Activated CD4-positive, alpha-beta T cell treated with anti-CD3 and anti-CD28 coated beads, Interleukin-2, amount 10 ng/mL, durations not matched to agents 24 days and 14 days (primary cell): ENCODE results near the gene ZCCHC7. TPM values are rescaled to one million over a fixed set of nuclear protein-coding genes. Genes with fewer than 3 reads are reported as not detected.
"Not testable (repeated sequence)": the region's sequence is repeated elsewhere in the genome, so short reads cannot be mapped to it uniquely, and the experiment has no call there.

Source experiments
- DNase-seq: peaks from one replicate; pipeline ENCODE4 v3.0.0; 2022
- H3K27ac Mint-ChIP-seq: one replicate; pipeline ENCODE4 v1.8.0; 2022; ENCODE audit warnings: mild to moderate bottlenecking, mixed read lengths
- H3K27me3 Mint-ChIP-seq: one replicate; pipeline ENCODE4 v1.8.0; 2022; ENCODE audit warnings: mixed read lengths
- H3K36me3 Mint-ChIP-seq: one replicate; pipeline ENCODE4 v1.8.0; 2022; ENCODE audit warnings: low read depth, mild to moderate bottlenecking, mixed read lengths
- H3K4me1 Mint-ChIP-seq: one replicate; pipeline ENCODE4 v1.8.0; 2021; ENCODE audit warnings: mixed read lengths
- H3K4me3 Mint-ChIP-seq: one replicate; pipeline ENCODE4 v1.8.0; 2022; ENCODE audit warnings: mild to moderate bottlenecking, moderate library complexity, mixed read lengths
- H3K9me3 Mint-ChIP-seq: one replicate; pipeline ENCODE4 v1.8.0; 2021; ENCODE audit warnings: mixed read lengths
- intact Hi-C: fragments of 100-400 bp; cut with micrococcal nuclease; formaldehyde crosslinking; loops from one replicate; pipeline ENCODE4 v1.15.1; 2023
- total RNA-seq: library from RNA; stranded (reverse); gene quantifications from 2 replicates; pipeline ENCODE4 v1.2.3, GENCODE V29; 2022

Gene ZCCHC7
- total RNA-seq = 24.2 and 25.3 TPM in 2 replicates

DNA sequence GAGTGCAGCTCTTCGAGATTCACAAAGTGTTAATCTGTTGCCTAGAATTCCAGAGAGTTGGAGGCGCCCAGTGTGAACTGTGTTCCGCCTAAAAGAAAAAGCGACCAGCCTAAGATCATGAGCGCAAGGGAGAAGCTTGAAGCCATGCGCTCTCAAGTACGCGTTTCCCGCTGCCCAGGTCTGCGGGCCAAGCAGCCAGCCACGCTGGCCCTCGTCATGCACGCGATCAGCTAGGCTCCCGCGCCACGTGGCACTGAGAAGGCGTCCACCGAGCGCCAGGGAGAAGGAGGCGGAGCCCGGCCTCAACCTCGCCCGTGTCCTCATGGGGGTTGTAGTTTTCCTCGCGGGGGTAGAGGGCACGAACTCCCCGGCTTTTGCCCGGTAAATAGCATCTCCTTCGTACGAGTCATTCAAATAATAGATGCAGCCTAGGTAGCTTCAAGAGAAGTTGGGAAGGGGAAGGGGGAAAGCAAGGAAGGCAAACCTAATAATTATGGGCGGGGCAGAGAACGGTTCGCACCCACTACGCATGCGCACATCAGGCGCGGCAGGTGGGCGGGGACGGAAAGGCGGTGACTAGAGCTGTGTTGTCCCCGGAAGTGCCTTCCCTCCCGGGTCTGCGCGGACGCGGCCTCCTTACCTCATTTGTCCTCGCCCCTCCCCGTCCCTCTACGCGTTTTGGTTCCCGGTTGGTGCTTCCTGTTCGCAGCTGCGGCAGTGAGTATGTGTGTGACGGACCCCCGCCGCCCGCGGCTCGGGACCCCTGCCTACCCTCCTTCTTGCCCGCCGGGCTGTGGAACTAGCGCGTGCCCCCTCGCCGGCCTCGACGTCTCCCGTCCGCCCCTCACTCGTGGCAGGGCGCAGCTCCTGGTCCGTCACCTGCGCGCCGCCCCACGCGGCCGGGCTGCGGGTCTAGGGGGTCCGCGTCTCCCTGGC is at the start of gene ZCCHC7:
ZCCHC7 (plus strand) TSS at position 668 of the 936 bp plus-strand sequence.
- Mint-ChIP-seq H3K4me3 (peak within 1 kb of the TSS; percentile 92), H3K27ac (peak within 1 kb of the TSS; percentile 98), H3K4me1 (peaks cover 17% of the 10 kb centered on the region), H3K27me3 (no peaks in the 10 kb centered on the region), H3K9me3 (no peaks in the 10 kb centered on the region), H3K36me3 (peaks cover 17% of the 10 kb centered on the region)
- DNase-seq = peak; percentile 97
- intact Hi-C loops = loop anchor here (1.0 to 5.0 kb wide), 6 partner anchors 41 to 472 kb away; partner anchors contain the start of genes TOMM5 and ZBTB5

DNA sequence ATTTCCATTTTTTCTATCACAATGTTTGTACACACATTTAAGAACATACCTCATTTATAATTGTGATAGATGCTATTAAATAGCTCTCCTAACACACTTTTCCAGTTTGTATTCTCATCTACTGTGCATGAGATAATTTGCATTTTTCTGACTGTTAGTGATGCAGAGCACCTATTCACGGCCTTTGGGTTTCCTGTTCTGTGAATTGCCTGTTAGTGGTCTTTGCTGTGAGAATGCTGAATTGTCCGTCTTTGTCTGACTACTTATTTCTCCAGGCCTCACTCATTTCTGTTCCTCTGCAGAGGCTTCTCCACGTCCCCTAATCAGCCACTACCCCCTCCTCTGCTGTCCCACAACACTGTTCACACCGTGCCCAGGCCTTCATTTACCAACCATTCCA is 45.6 kb upstream of the ZCCHC7 start:
- intact Hi-C loops, H3K9me3 Mint-ChIP-seq, H3K36me3 Mint-ChIP-seq, H3K27ac Mint-ChIP-seq, H3K4me1 Mint-ChIP-seq, DNase-seq, H3K4me3 Mint-ChIP-seq: not testable (repeated sequence)
- H3K27me3 Mint-ChIP-seq = peaks cover 10% of the 10 kb centered on the region

DNA sequence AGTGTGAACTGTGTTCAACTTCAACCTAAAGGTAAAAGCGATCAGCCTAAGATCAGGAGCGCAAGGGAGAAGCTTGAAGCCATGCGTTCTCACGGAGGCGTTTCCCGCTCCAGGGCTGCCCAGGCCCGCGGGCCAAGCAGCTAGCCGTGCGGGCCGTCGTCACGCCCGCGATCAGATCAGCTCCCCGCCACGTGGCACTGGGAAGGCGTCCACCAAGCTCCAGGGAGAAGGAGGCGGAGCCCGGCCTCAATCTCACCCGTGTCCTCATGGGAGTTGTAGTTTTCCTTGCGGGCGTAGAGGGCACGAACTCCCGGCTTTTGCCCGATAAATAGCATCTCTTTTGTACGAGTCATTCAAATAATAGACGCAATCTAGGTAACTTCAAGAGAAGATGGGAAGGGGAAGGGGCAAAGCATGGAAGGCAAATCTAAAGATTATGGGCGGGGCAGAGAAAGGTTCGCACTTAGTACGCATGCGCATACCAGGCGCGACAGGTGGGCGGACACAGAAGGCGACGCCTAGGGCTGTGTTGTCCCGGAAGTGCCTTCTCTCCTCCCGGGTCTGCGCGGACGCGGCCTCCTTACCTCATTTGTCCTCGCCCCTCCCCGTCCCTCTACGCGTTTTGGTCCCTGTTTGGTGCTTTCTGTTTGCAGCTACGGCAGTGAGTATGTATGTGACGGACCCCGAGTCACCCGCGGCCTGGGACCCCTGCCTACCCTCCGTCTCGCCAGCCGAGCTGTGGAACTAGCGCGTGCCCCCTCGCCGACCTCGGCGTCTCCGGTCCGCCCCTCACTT is 40.8 kb upstream of the ZCCHC7 start:
- H3K4me1 Mint-ChIP-seq = peaks cover 23% of the 10 kb centered on the region
- intact Hi-C loops = loop anchor here (1.0 to 2.0 kb wide), 4 partner anchors 41 to 386 kb away; partner anchors contain the start of genes ZBTB5 and ZCCHC7
- H3K4me3 Mint-ChIP-seq = peak overlapping the region; percentile 95
- no peaks in the 10 kb centered on the region for H3K9me3 Mint-ChIP-seq
- DNase-seq = peak; percentile 97
- H3K27ac Mint-ChIP-seq = peak overlapping the region; percentile 96
- H3K27me3 Mint-ChIP-seq = peaks cover 7% of the 10 kb centered on the region
- peaks cover 15% of the 10 kb centered on the region for H3K36me3 Mint-ChIP-seq

DNA sequence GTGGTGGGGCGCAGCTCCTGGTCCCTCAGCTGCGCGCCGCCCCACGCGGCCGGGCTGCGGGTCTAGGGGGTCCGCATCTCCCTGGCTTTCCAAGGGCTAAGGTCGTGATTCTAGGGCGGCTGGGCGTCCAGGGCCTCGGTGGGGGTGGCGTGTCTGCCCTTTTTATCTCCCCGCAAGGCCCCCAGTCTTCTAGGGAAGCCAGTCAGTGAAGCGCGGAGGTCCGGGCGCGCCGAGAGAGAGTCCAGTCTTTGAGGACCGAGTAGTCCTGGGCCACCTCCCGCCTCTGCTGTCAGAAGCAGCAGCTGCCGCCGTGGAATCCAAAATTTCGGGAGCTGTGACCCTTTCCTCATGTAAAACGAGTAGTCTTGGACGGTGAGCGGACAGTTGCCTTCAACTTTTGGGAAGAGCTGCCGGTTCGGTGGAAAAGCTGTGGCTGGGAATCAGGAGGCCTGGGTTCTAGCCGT is 40.2 kb upstream of the ZCCHC7 start:
- DNase-seq, H3K9me3 Mint-ChIP-seq, H3K27me3 Mint-ChIP-seq, intact Hi-C loops: not testable (repeated sequence)
- Mint-ChIP-seq H3K36me3 (peaks cover 19% of the 10 kb centered on the region), H3K4me3 (peak overlapping the region; percentile 95), H3K27ac (peak overlapping the region; percentile 96), H3K4me1 (peaks cover 26% of the 10 kb centered on the region)

DNA sequence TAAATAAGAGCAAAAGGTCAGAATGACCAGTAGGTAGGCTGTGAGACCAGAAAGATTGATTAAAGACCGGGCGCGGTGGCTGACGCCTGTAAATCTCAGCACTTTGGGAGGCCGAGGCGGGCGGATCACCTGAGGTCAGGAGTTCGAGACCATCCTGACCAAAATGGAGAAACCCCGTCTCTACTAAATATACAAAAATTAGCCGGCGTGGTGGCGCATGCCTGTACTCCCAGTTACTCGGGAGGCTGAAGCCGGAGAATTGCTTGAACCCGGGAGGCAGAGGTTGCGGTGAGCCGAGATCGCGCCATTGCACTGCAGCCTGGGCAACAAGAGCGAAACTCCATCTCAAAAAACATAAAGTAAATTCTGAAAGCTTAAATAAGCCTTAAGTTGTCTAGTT is 38.9 kb upstream of the ZCCHC7 start:
- H3K4me1 Mint-ChIP-seq = peaks cover 27% of the 10 kb centered on the region
- H3K27ac Mint-ChIP-seq, H3K9me3 Mint-ChIP-seq, DNase-seq, intact Hi-C loops, H3K27me3 Mint-ChIP-seq: not testable (repeated sequence)
- H3K4me3 Mint-ChIP-seq = peak overlapping the region; percentile 95
- H3K36me3 Mint-ChIP-seq = peaks cover 24% of the 10 kb centered on the region

DNA sequence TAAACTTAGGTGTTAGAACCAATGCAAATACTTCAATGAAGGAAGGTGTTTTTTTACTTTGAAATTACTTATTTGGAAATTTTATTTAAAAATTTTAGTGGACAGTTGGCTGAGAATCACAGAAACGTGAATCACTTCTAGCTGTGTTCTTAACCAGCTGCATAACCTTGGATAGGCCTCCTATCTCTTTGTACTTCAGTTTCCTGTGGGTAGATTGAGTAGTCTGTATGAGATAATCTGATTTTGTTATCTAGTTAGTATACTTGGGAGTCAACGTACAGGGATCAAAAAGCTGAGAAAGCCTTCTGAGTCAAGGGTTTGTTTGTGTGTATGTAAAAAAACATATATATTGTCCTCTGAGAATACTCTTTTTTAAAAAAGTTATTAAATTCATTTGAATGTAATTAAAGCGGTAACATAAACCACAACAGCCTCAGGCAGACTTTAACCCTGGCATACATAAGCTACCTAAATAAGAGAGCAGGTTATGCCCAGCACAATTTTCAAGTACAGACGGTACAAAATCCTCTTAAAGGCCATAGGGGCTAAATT is 38.1 kb upstream of the ZCCHC7 start:
- intact Hi-C loops = no loop called here
- Mint-ChIP-seq H3K9me3 (no peaks in the 10 kb centered on the region), H3K4me1 (peaks cover 27% of the 10 kb centered on the region), H3K27me3 (peaks cover 3% of the 10 kb centered on the region), H3K4me3 (no peak overlapping the region), H3K36me3 (peaks cover 32% of the 10 kb centered on the region), H3K27ac (no peak overlapping the region)
- DNase-seq = no peak

DNA sequence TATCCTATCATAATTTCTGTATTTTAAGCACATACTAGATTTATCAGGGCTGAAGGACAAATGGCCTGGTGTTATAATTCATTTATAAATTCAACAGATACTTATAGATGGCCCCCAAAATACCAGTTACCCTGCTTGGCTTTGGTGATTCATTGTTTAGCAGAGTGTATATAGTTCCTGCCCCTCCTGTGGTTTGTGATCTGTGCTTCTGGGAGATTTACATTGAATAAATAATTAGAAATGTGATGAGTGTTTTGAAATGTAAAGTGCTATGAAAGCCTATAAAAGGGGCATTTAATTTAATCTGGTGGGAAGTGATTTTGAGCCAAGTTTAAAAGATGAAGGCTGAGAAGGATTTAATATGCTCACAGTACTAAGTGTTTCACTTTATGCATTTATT is 36.7 kb upstream of the ZCCHC7 start:
- peaks cover 28% of the 10 kb centered on the region for H3K4me1 Mint-ChIP-seq
- no peaks in the 10 kb centered on the region for H3K27me3 Mint-ChIP-seq
- peaks cover 41% of the 10 kb centered on the region for H3K36me3 Mint-ChIP-seq
- H3K27ac Mint-ChIP-seq = no peak overlapping the region
- no peak overlapping the region for H3K4me3 Mint-ChIP-seq
- intact Hi-C loops = no loop called here
- DNase-seq = no peak
- H3K9me3 Mint-ChIP-seq = no peaks in the 10 kb centered on the region

DNA sequence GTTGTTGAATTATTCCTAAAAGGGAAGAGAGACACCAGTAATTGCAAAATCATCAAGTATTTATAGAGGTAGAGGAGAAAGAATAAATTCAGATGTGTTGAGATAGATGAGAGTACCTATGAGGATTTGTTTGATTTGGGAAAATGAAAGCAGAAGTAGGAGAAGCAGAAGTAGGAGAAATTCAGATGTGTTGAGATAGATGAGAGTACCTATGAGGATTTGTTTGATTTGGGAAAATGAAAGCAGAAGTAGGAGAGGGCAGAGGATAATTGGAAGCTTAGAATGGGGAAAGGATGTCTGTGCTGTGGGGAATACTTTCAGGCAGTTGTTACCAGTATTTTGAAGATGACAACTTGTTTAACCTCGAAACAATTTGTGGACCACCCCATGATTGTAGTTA is 35.1 kb upstream of the ZCCHC7 start:
- H3K27me3 Mint-ChIP-seq = no peaks in the 10 kb centered on the region
- no peak overlapping the region for H3K27ac Mint-ChIP-seq
- H3K9me3 Mint-ChIP-seq = no peaks in the 10 kb centered on the region
- peaks cover 29% of the 10 kb centered on the region for H3K4me1 Mint-ChIP-seq
- no peak overlapping the region for H3K4me3 Mint-ChIP-seq
- DNase-seq = no peak
- H3K36me3 Mint-ChIP-seq = peaks cover 48% of the 10 kb centered on the region
- intact Hi-C loops = no loop called here

DNA sequence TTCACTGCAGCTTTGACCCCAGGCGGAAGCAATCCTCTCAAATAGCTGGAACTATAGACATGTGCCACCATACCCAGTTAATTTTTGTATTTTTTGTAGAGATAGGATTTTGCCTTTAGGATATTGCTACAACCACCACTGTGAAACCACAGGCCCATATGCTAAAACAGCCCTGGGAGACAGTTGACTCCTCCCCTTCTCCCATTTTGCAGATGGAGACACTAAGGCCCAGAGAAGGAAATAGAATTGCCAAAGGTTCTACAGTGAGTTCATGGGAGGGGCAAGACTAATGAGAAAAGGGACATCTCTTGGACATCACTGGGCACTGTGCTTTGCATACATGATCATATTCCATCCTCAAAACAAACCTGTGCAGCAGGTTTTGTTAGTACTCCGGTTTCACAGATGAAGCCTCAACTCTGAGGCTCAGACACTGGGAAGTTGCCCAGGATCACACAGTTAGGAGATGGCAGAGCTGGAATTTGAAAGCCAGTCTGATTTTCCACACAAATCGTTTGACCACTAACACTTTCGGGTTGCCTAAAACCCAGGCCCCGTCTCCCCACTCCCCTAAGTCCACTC is 27.6 kb upstream of the ZCCHC7 start:
- H3K36me3 Mint-ChIP-seq = peaks cover 14% of the 10 kb centered on the region
- H3K4me3 Mint-ChIP-seq, H3K4me1 Mint-ChIP-seq, intact Hi-C loops, H3K27me3 Mint-ChIP-seq, H3K9me3 Mint-ChIP-seq, H3K27ac Mint-ChIP-seq, DNase-seq: not testable (repeated sequence)

DNA sequence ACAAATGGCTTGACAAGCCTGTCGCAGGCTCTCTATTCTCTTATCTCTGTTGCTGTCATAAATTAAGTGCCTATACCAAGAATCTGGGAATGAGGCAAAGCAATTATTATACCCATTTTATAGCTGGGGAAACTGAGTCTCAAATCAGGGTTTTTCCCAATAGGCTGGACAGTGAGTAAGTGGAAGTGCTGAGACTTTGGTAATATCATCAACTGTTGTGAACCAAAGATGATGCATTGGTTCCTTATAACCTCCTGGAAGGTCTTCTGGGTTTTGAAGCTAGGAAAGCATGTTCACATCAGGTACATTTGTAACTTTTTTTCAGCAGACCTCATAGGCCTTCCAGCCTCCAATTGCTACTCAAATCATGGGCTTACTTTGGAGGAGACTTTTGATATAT is 25.6 kb upstream of the ZCCHC7 start:
- H3K4me1 Mint-ChIP-seq = peaks cover 2% of the 10 kb centered on the region
- H3K4me3 Mint-ChIP-seq = no peak overlapping the region
- intact Hi-C loops = no loop called here
- no peak for DNase-seq
- no peaks in the 10 kb centered on the region for H3K9me3 Mint-ChIP-seq
- peaks cover 2% of the 10 kb centered on the region for H3K36me3 Mint-ChIP-seq
- peaks cover 3% of the 10 kb centered on the region for H3K27me3 Mint-ChIP-seq
- no peak overlapping the region for H3K27ac Mint-ChIP-seq

DNA sequence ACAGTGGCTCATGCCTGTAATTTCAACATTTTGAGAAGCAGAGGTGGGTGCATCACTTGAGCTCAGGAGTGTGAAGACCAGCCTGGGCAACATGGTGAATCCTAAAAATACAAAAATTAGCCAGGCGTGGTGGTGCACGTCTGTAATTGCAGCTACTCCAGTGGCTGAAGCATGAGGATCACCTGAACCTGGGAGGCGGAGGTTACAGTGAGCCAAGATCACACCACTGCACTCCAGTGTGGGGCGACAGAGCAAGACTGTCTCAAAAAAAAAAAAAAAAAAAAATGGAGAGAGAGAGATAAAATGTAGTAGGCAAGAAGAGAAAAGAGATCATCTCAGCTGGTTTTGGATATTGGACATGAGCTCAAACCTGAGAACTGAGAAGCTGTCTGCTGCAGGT is 23.7 kb upstream of the ZCCHC7 start:
- no peaks in the 10 kb centered on the region for H3K36me3 Mint-ChIP-seq
- H3K4me1 Mint-ChIP-seq = no peaks in the 10 kb centered on the region
- H3K9me3 Mint-ChIP-seq = no peaks in the 10 kb centered on the region
- intact Hi-C loops = no loop called here
- no peak overlapping the region for H3K27ac Mint-ChIP-seq
- peaks cover 3% of the 10 kb centered on the region for H3K27me3 Mint-ChIP-seq
- no peak overlapping the region for H3K4me3 Mint-ChIP-seq
- no peak for DNase-seq

DNA sequence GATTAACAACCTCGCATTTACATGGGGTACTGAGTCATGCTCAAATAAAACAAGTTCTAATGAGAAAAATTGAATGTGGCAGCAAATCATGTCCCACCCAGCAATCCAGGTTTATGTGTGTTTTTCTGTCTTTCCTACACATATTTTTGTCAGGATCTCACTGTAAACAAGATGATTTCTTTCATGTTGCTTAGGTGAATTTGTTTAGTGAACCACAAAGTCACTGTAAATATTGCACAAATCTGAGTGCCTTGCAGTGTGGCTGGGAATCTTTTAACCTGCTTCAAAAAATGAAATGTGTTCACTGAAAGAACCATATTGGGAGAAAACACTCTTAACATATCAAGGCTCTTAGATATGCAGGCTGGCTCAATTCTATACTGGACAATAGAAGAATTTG is 23.1 kb upstream of the ZCCHC7 start:
- H3K9me3 Mint-ChIP-seq = no peaks in the 10 kb centered on the region
- DNase-seq = no peak
- peaks cover 3% of the 10 kb centered on the region for H3K27me3 Mint-ChIP-seq
- H3K27ac Mint-ChIP-seq = no peak overlapping the region
- H3K36me3 Mint-ChIP-seq = no peaks in the 10 kb centered on the region
- no peak overlapping the region for H3K4me3 Mint-ChIP-seq
- intact Hi-C loops = no loop called here
- no peaks in the 10 kb centered on the region for H3K4me1 Mint-ChIP-seq

DNA sequence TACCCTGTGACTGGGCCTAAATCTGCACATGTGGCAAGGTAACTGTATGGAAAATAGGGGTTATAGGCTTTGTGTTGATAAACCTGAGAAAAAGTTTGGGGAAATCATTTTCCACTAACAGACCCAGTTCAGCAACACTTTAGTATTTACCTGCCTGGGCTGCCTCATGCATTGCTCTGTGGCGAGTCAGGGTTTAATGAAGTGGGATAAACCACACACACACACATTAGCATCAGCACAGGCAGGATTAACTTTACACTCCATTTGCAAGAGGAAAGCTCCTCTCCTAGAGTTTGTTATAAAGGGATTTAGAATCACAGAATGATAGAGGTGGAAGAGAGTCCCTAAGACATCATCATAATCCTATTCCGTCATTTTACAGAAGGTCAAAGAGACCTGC is 20.0 kb upstream of the ZCCHC7 start:
- Mint-ChIP-seq H3K27me3 (peaks cover 3% of the 10 kb centered on the region), H3K4me1 (peaks cover 6% of the 10 kb centered on the region)
- intact Hi-C loops = no loop called here

More for the DNA sequence above, 20.0 kb upstream of the ZCCHC7 start:
- Mint-ChIP-seq H3K27ac (no peak overlapping the region), H3K4me3 (no peak overlapping the region), H3K9me3 (no peaks in the 10 kb centered on the region), H3K36me3 (no peaks in the 10 kb centered on the region)
- no peak for DNase-seq
